OCI-LY3 (cell line): ENCODE measurements around the gene FCRL1.

Experiments used
- EZH2phosphoT487 ChIP-seq: fragments of 200-600 bp; shearing (Covaris generic); IDR thresholded peaks from 2 replicates; pipeline ENCODE4 v1.6.1; 2018; ENCODE audit warnings: antibody characterized with exemption, mixed run types, low read depth
- TF ChIP-seq, protein P1 (sequence below): fragments of 200-600, 300-600 bp; sonication (generic); IDR thresholded peaks from 2 replicates; pipeline ENCODE4 v1.5.1; 2014; ENCODE audit warnings: antibody characterized with exemption, low read length, low read depth

DNA sequence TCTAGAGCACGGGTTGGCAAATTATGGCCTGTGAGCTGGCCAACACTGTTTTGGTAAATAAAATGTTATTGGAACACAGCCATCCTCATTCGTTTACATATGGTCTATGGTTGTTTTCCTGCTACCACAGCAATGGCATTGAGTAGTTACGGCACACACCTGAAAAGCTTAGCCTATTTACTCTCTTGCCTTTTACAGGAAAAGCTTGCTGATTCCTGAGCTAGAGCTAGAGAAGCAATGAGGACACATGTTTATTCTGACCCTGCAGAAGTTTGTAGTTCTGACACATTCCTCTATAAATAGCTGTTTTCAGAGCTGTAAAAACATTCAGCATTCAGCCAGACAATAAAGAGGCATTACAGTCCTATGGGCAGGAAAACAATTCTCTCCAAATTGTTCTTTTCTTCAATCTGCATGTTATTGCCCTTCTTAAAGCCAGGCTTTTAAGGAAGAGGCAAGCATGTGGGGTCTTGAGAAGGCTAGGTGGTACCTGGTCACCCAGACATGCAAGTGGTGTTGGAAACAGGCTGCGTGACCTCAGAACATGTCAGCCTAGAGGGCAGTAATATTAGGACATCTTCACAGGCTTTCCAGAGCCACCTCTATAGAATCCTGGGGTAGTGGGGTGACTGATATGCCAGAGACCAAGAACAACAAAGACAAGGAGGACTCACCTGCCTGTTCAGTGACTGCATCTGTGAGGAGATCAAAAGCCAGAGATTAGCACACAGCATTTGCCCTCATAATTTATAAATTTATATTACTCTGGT, 44.6 kb downstream of the FCRL1 start:
- TF ChIP-seq, protein P1, sequence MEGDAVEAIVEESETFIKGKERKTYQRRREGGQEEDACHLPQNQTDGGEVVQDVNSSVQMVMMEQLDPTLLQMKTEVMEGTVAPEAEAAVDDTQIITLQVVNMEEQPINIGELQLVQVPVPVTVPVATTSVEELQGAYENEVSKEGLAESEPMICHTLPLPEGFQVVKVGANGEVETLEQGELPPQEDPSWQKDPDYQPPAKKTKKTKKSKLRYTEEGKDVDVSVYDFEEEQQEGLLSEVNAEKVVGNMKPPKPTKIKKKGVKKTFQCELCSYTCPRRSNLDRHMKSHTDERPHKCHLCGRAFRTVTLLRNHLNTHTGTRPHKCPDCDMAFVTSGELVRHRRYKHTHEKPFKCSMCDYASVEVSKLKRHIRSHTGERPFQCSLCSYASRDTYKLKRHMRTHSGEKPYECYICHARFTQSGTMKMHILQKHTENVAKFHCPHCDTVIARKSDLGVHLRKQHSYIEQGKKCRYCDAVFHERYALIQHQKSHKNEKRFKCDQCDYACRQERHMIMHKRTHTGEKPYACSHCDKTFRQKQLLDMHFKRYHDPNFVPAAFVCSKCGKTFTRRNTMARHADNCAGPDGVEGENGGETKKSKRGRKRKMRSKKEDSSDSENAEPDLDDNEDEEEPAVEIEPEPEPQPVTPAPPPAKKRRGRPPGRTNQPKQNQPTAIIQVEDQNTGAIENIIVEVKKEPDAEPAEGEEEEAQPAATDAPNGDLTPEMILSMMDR = no peak
- TF ChIP-seq EZH2phosphoT487 = no peak
